Astrocyte of the spinal cord (primary cell): Measurements from ENCODE around the gene POLA2.

Experiments
- DNase-seq: peaks from one replicate; pipeline ENCODE4 v3.0.0; 2011; ENCODE audit warnings: low read depth, low spot score
- H3K4me3 ChIP-seq: 2 replicates; pipeline ENCODE4 v1.5.1; 2011; ENCODE audit warnings: low read depth, mild to moderate bottlenecking, low read length, moderate library complexity
- in situ Hi-C: cut with HindIII; loops from 2 replicates; pipeline ENCODE4 v1.10.0; 2017; ENCODE audit warnings: low sequenced_read_pairs
- TF ChIP-seq, protein P1 (sequence below): IDR thresholded peaks from 2 replicates; pipeline ENCODE4 v1.5.1; 2012; ENCODE audit warnings: low read depth, mild to moderate bottlenecking, low read length, inconsistent platforms

Gene POLA2

DNA sequence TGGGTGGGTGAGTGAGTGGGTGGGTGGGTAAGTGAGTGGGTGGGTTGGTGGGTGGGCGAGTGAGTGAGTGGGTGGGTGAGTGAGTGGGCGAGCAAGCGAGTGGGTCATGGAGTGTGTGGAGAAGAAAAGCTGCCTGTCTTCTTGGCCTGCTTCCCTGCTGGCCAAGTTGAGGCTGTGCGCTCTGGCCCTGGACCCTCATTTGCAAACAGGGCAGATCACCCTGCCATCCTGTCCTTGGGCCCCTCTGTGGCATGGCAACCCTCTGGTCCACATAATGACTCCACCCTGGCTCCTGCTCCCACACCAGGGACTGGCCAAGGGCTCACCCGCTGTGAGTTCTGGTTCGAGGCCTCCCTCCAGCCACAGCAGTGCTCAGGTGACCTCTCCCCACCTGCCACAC lies 44.9 kb upstream of the POLA2 start:
- no peak overlapping the region for H3K4me3 ChIP-seq
- TF ChIP-seq, protein P1, sequence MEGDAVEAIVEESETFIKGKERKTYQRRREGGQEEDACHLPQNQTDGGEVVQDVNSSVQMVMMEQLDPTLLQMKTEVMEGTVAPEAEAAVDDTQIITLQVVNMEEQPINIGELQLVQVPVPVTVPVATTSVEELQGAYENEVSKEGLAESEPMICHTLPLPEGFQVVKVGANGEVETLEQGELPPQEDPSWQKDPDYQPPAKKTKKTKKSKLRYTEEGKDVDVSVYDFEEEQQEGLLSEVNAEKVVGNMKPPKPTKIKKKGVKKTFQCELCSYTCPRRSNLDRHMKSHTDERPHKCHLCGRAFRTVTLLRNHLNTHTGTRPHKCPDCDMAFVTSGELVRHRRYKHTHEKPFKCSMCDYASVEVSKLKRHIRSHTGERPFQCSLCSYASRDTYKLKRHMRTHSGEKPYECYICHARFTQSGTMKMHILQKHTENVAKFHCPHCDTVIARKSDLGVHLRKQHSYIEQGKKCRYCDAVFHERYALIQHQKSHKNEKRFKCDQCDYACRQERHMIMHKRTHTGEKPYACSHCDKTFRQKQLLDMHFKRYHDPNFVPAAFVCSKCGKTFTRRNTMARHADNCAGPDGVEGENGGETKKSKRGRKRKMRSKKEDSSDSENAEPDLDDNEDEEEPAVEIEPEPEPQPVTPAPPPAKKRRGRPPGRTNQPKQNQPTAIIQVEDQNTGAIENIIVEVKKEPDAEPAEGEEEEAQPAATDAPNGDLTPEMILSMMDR = no peak
- in situ Hi-C loops = no loop called here
- no peak for DNase-seq

DNA sequence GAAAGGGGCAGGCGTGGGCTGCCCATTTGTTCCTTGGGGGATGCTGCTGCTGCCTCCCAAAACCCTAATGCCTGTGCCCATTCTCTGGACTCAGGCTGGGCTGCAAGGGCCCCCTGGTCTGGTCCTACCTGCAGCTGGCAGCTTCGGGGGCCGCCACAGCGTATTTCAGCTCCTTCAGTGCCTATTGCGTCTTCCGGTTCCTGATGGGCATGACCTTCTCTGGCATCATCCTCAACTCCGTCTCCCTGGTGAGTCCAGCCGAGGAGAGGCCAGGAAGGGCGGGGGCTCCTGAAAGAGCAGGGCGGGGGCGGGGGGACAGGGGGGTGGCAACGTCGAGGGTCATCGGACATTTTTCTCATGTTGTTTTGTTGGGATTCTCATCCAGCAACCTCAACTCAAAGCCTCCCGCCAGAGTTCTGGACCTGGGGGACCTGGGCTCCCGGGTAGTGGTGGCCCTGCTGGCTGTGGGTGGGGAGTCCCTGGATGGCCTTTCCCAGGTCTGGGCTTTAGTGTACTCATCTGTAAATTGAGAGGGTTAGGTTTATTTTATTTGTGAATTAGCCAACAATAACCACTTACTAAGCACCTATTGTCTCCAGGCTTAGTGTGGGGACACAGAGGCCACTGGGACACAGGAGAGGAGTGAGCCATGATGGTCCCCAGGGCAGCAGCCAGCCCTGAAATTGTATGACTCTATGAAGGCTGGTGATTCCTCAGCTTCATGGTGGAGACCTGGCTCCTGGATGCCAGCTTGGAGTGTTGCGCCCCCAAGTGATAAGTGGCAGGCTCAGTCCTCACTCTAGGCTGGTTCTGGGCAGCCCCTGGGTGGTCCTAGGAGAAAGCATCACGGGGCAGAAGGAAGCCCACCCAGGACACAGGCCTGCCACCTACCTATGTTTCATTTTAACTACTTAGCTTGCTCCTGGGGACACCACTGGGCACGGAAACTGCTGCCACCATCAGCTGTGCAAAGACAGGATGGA lies 44.0 kb upstream of the POLA2 start:
- no peak overlapping the region for H3K4me3 ChIP-seq
- TF ChIP-seq, protein P1 = no peak
- in situ Hi-C loops = no loop called here
- no peak for DNase-seq

DNA sequence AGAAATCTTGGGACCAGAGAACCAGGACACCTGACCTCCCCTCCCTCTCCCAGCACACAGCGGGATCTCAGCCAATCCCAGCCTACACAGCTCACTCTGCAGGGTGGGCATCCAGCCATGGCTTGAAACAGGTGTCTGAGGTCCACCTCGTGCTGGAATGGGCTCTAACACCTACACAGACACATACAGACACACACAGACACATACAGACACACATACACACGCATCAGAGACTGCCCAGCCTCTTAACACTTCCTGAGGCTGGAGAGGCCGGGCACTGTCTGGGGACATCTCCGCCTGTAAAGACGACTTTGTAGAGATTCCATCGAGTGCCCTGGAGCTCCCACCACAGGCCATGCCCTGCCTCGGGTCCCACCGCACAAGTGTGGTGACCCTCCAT lies 43.3 kb upstream of the POLA2 start:
- TF ChIP-seq, protein P1 = no peak
- DNase-seq = no peak
- no peak overlapping the region for H3K4me3 ChIP-seq
- in situ Hi-C loops = no loop called here

GRCh38 chr11:65219930-65220213 lies 41.9 kb upstream of the POLA2 start:
- in situ Hi-C loops = no loop called here
- H3K4me3 ChIP-seq = no peak overlapping the region
- DNase-seq = no peak
- TF ChIP-seq, protein P1 = no peak

GRCh38 chr11:65221026-65221425 lies 40.7 kb upstream of the POLA2 start:
- H3K4me3 ChIP-seq = no peak overlapping the region
- no peak for DNase-seq
- in situ Hi-C loops = no loop called here
- TF ChIP-seq, protein P1 = no peak

GRCh38 chr11:65223011-65223410 lies 38.8 kb upstream of the POLA2 start:
- TF ChIP-seq, protein P1 = no peak
- in situ Hi-C loops = no loop called here
- DNase-seq = no peak
- H3K4me3 ChIP-seq = no peak overlapping the region
